ENCODE measurements around the gene NDUFB2.
"Not testable (repeated sequence)": the region's sequence is repeated elsewhere in the genome, so short reads cannot be mapped to it uniquely, and the experiment has no call there.

Gene NDUFB2

DNA sequence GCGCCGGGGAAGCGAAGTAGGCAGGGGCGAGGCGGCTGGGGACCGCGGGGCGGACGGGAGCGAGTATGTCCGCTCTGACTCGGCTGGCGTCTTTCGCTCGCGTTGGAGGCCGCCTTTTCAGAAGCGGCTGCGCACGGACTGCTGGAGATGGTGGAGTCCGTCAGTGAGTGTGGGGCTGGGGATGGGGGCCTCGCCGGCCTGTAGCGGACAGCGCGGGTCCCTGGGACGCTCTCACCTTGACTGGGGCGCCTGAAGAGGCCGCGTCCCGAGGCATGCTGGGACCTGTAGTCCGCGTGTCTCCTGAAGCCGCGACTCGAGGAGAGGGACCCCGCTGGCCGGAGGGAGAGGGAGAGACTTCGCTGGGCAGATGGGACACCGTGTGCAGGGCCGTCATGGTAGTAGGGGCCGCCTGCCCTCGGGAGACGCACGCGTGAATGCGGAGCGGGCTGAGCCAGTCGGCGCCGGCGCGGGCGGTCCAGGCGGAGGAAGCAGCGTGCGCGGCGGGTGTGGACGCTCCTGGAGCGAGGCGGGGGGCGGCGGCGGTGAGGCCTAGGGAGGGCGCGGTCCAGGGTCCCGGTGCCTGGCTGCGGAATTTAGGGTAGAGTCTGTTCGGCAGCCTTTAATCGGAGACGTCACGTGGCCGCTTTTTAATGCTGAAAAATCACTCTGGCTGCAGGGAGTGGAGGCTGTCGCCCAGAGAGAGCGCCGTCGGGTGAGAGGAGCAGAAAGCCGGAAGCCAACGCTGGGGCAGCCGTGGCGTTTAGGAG lies at the start of gene NDUFB2:
NDUFB2 (plus strand) TSS at position 29 of the 767 bp plus-strand sequence; CDS start at position 66, 37 bp downstream.
- peak; percentile 85 for DNase-seq (ENCODE audit: low spot score)

DNA sequence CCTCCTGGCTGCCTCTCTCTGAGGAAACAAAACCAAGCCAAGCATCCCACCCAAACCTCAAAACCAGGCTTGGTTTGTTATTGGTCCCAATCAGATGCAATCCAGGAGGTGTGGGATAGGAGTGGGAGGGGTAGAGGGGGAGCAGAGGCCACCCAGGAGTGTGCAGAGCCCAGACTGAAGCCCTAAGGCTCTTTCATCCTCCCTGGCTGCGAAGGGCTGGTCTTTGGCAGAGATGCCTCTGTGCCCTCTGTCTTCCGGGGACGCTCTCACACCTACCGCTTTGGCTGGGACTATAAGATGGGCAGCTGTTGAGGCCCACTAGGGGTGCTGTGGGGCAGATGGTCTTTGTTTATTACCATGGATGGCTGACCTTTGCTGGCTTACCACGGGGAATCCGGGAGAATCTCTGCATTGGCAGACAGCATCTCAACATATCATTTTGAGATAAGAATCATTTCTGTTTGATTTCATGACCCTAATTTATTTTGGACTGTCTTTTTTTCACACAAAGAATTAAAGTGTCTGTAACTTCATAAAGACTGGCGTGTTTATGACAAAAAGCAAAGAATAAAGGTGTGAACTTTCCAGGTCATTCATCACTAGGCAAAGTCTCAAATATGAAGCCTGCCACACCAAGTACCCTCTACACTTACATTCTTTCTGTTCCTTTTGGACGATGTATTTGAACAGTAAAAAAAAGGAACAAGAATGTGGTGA lies 49.4 kb upstream of the NDUFB2 start:
- DNase-seq (ENCODE audit: low spot score), result peak; percentile 66

DNA sequence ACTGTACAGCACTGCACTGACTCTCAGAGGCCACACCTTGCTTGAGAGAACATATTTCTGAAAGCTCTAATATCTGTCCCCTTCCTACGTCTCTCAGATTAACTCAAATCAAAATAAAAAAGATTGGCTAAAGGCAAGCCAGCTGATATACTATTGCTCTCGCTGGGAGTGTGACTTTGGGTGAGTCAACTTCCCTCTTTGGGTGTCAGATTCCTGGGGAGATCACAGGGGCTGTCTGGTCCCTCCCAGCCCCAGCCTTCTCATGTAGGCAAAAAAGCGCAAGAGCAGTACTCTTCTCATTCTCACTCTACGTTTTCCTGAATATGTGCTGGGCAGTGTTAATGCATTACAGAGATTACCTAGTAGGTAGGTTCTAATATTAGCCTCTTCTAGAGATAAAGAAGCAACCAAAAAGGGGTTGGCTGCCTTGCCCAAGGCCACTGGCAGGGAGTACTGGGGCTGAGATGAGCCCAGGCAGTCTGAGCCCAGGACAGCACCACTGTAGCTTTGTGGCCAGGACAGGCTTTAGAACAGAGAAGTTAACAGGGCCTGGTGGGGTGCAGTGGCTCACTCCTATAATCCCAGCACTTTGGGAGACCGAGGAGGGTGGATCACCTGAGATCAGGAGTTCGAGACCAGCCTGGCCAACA lies 46.8 kb upstream of the NDUFB2 start:
- DNase-seq (ENCODE audit: low spot score), result peak; percentile 58

DNA sequence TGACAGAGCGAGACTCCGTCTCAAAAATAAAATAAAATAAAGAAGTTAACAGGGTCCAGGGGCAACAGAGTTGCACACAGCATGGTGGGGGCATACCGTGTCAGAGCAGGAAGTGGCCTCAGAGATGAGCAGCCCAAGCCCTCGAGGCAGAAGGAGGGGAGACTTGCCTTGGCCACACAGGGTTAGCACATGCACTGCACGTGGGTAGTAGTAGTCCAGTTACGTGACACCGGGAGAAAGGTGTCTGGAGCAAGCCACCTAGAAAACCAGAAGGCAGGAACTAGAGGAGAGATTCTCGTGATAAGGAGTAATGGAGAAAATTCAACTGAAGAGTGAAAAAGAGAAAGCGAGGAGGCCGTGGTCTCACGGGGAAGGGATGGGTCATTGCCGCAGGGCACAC lies 46.1 kb upstream of the NDUFB2 start:
- no peak for DNase-seq (ENCODE audit: low spot score)

DNA sequence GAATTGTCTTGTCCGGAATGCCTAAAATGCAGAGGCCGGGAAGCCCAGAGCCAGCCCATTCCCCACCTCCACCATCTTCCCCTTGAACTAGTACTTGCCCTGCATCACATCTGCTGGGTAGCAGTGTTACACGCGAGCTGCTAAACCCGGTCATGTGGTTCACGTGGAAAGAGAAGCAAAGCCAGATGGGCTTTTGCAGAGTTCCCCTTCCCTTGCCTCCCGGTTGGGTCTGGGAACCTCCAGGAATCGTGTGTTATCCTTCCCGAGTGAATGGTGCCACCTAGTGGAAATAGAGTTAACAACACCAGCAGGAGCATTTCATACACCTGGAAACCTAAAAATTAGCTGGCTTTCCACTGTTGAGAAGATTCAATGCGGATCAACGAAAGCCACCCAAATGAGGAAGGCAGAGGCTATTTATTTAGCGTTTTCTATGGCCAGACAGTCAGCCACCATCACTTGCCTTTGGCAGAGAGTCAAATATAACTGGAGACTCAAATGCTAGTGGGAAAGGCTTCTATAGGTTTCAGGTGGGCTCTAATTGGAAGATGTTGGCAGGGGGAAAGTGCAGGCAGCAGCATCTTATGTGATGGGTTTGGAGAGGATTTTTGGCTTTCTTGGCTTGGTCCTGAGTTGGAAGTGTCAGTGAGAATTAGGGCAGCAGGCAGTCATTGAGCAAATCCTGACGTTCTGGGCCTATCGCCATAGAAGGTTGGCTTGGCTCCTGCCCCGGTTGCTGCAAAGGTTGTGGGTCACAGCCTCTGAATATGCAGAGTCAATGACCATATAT lies 43.0 kb upstream of the NDUFB2 start:
- peak; percentile 83 for DNase-seq (ENCODE audit: low spot score)

DNA sequence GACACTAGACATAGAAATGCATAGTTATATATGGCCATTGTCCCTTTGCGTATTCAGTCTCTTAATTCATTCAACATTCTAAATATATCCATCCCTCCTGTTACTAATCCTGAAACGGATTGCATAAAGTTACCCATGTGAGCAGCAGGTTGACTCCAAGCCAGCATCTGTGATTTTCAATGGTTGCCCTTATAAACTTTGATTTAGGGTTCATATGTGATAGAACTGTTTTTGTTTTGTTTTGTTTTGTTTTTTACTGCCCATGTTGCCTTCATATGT lies 42.5 kb upstream of the NDUFB2 start:
- DNase-seq (ENCODE audit: low spot score), result no peak

DNA sequence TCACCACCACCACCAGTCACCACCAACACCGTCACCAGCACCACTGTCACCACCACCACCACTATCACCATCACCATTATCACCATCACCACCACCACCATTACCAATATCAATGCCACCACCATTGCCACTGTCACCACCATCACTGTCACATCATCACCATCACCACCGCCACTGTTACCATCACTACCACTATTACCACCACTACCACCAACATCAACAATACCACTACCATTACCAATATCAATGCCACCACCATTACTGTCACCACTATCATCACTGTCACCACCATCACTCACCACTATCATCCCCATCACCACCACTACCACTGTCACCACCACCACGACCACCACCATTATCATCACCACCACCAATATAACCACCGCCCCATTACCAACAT lies 41.8 kb upstream of the NDUFB2 start:
- no peak for DNase-seq (ENCODE audit: low spot score)

DNA sequence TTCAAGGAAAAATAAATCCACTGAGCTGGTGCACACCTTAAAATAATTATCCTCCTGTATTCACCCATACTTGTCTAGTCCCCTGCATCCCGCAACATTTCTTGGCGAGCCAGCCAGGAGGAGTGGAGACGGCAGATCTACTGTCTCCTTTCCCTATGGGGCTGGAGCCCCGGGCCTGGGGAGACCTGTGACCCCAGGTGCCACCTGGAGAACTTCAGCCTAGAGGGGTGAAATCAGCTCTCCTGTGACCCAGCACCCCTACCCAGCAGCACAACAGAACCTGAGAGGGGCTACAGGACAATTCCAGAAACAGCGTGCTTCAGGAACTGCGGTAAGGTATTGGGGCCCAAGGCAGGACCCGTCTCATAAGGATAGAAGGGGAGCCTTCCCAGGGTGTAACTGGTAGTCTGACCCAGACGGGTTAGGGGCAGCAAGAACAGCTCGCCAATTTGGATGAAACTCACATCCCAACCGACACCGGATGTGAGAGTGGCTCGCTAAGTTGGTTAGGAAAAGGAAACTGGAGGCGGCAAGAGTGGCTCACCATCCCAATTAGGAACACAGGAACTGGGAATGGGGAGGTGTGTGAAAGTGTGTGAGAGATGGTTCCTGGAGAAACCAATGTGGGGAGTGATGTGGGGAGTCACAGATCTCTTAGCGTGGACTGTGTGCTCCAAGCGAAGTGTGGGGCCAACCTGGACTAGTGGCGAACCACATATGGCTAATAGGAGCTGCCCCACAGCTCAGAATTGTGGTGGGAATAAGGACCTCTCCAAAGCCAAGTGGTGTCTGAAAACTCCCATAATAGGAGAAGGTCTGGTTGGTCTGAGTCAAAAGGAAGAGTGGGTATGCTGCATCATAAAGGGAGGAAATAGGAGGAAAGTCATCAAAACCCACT lies 40.7 kb upstream of the NDUFB2 start:
- peak; percentile 90 for DNase-seq (ENCODE audit: low spot score)

DNA sequence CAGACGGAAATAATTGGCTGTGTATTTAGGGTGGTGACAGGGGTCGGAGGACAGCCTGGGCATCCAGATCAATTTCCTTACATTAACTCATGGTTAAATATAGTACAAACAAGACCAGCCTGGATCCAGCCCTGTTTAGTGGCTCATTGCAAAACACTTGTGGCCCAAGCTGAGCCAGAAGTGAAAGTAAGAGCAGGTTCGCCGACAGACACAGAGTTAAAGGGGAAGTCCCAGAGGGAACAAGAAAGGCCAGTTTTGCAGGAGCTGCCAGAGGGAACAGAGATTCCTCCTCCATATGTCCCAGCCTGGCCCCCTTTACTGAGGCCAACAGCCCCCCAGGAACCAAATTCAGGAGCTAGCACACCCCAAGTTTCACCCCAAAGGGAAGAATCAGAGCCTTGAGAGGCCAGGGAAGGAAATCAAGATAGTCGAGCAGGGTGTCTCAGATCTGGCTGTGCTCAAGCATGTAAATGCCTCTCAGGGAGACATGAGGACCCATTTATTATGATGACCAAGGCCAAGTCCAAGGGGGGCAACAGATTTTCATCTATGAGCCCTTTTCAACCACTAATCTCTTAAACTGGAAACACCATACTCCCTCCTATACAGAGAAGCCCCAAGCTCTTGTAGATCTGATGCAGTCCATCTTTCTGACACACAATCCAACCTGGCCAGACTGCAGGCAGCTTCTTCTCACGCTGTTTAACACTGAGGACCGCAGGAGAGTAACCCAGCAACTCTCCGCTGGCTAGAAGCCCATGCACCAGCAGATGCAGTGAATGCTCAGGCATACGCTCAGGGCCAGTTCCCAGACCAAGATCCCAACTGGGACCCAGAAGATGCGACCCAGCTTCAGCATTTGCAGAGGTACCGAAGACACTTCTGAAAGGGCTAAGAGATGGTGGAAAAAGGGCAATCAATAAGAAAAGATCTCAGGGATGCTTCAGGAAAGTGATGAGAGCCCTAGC lies 39.7 kb upstream of the NDUFB2 start:
- DNase-seq (ENCODE audit: low spot score), result no peak

DNA sequence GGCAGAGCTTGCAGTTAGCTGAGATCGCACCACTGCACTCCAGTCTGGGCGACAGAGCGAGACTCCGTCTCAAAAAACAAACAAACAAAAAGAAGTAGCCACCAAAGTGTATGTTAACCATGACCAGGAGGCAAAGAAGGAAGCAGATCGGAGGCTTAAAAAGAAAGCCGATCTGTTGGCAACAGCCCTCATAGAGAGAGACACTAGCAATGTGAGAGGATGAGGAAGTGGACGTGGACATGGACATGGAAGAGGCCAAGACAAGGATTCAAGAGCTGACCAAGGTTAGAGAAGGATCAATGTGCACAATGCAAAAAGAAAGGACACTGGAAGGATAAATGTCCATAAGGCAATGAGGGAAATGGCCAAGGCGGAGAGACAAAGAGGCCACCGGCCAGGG lies 38.6 kb upstream of the NDUFB2 start:
- DNase-seq (ENCODE audit: low spot score), result no peak

DNA sequence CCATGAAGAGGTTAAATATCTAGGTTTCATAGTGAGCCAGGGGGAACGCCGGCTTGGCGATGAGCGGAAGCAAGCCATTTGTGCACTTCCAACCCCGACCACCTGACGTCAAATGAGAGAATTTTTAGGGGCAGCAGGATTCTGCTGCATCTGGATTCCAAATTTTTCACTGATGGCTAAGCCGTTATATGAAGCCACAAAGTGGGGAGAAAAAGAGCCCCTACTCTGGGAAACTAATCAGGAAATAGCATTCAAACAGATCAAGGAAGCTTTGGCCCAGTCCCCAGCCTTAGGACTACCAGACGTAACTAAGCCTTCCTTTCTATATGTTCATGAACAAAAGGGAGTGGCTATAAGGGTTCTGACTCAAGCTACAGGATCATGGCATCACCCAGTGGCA lies 36.7 kb upstream of the NDUFB2 start:
- DNase-seq (ENCODE audit: low spot score), result no peak

DNA sequence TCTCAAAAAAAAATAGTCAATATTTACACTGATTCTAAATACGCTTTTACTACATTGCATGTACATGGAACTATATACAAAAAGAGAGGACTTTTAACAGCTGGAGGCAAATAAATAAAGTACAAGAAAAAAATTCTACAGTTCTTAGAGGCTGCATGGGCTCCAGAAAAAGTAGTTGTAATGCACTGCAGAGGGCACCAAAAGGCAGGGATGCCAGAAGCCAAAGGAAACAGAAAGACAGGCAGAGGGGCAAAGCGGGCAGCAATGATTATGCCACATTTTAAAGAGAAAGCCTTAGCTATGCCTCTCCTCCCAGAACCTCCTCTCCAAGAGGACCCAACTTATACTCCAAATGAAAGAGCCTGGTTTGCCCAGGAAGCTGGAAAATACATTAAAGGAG lies 35.4 kb upstream of the NDUFB2 start:
- no peak for DNase-seq (ENCODE audit: low spot score)

DNA sequence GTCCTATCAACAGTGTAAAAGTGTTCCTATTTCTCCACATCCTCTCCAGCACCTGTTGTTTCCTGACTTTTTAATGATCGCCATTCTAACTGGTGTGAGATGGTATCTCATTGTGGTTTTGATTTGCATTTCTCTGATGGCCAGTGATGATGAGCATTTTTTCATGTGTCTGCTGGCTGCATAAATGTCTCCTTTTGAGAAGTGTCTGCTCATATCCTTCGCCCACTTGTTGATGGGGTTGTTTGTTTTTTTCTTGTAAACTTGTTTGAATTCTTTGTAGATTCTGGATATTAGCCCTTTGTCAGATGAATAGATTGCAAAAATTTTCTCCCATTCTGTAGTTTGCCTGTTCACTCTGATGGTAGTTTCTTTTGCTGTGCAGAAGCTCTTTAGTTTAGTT lies 33.6 kb upstream of the NDUFB2 start:
- DNase-seq (ENCODE audit: low spot score), result not testable (repeated sequence)

DNA sequence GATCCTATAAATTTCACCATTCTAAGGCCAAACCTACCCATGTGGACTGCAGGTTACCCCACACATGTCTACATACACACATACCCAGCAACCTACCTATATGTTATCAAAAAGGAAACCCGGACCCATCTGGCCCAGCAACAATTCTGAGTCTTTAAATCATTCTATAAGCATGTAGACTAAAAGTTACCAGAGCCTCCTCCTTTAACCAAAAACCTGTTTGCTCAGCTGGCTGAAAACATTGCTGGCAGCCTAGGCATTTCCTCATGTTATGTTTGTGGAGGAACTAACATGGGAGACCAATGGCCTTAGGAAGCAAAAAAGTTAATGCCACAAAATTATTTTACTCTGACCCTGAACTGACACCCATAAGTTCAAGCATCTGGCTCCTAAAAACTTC lies 29.0 kb upstream of the NDUFB2 start:
- DNase-seq (ENCODE audit: low spot score), result no peak

DNA sequence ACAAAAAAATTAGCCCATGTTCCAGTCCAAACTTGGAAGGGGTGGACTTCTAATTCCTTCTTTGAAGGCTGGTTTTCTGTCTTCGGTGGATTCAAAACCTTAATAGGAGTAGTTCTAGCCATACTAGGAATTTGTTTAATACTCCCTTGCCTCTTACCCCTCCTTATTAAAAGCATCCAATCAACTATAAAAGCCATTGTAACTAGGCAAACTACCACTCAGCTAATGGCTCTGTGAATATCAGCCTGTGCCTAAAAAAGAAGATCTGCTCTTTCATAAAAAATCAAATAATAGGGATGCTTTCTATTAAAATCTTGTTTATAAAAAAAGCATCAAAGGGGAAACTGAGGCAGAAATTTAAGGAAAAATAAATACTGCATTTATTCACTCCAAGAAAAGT lies 27.9 kb upstream of the NDUFB2 start:
- DNase-seq (ENCODE audit: low spot score), result no peak

DNA sequence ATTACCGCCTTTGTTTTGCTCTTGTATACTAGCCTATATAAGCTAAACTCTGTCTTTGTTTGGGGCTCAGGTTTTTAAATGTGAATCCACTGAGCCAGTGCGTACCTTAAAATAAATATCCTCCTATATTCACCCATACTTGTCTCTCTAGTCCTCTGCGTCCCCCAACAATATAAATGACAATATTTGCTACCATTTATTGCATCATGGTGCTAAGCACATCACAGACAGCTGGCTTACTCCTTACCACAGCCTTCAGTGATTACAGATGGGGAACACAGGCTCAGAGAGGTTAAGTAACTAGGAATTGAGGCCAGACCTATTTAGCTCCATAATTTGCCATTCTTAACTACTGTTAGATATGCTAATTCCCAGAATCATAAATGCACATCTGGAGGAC lies 27.2 kb upstream of the NDUFB2 start:
- DNase-seq (ENCODE audit: low spot score), result no peak

DNA sequence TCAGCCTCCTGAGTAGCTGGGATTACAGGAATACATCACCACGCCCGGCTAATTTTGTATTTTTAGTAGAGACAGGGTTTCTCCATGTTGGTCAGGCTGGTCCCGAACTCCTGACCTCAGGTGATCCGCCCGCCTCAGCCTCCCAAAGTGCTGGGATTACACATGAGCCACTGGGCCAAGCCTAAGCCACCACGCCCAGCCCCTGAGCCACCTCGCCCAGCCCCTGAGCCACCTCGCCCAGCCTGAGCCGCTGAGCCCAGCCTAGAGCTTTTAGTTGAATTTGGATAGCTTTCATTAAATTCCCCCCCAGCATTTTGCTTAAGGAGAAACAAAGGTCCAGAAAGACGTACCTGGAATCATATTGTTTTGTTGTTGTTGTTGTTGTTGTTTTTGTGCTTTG lies 26.6 kb upstream of the NDUFB2 start:
- DNase-seq (ENCODE audit: low spot score), result not testable (repeated sequence)

DNA sequence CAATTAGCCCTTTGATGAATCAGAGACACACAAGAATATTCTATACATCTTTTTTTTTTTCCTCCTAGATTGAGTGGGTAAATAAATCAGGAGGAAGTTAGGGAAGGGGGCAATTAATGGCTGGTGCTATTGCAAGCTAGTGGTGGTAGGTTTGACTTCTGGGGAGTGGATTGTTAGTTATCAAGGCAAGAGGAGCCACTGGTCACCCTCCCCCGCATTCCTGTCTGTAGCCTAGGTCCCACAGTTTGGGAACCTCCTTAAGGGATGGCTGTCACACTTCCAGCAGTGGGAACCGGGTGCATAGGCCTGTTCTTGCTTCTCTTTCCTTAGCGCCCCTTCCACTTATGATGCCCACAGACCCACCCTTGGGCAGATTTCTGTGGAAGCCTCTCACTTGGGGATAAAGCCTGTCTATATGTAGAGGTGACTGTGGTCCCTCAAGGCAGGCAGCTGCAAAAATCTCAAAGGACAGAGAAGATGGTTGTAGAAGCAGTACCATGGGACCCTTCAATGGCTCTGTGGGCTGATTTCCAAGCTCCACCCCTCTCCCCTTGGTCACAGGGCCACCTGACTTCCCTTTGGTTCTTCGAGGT lies 26.1 kb upstream of the NDUFB2 start:
- DNase-seq (ENCODE audit: low spot score), result no peak

DNA sequence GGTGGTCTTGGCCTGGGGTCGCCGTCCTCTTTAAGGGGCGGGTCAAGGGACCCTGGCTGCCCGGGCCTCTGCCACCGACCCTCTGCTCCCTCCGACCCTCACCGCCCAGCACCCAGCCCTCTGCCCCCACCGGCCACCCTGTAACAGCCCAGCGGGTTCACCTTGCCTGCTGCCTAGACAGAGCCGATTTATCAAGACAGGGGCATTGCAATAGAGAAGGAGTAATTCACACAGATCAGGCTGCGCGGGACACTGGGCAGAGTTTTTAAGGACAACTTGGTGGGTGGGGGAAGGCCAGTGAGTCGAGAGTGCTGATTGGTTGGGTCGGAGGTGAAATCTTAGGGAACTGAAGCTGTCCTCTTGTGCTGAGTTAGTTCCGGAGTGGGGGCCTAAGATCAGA lies 24.5 kb upstream of the NDUFB2 start:
- DNase-seq (ENCODE audit: low spot score), result no peak

All from RKO (cell line).